Skin epidermis (tissue), 12 donors: ENCODE measurements around the gene C5.

Experiments
- H3K27ac ChIP-seq, 21 experiments: fragments of 200-600 bp; sonication (generic) in 11 of 21; one replicate each; pipeline ENCODE4 v1.5.0; 2020; ENCODE audit warnings: mild to moderate bottlenecking in 3 of 21, inconsistent platforms in 2 of 21, moderate library complexity in 2 of 21
- H3K4me3 ChIP-seq, 7 experiments: fragments of 200-600 bp; sonication (generic) in 2 of 7; one replicate each; pipeline ENCODE4 v1.5.0; 2020; ENCODE audit warnings: inconsistent platforms in 2 of 7, mild to moderate bottlenecking in 2 of 7, moderate library complexity in 1 of 7

The C5 gene

DNA sequence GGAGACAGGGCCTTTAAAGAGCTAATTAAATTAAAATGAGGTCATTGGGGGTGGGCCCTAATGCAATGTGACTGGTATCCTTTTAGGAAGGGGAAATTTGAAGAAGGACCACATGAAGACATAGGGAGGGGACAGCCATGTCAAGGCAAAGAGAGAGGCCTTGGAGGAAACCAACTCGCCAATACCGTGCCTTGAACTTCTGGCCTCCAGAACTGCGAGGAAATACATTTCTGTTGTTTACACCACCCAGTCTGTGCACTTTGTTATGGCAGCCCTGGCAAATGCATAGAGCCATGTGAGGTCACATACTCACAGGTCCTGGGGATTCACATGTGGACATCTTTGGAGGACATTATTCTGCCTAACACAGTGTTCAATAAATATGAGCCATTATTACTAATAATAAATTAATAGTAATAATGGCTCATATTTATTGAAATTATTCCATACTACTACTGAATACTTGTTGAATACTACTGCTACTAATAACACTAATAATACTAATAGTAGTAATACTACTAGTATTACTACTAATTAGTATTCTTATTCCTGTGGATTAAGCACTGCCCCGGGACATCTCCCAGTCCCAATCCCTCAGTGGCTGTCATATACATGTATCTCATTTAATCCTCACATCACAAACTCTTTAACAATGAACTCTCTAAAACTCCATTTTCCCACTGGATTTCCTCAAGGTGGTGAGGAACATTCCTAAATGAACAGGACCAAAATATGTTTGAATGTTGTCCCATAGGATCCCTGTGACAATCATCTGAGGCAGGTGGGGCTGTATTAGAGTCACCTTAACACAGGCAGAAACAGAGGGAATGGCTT lies 131.9 kb downstream of the C5 start:
- Histone ChIP-seq H3K27ac (peak overlapping the region in 17 of 21 experiments; percentile 48 to 100 (median 74)), H3K4me3 (no peak overlapping the region)

DNA sequence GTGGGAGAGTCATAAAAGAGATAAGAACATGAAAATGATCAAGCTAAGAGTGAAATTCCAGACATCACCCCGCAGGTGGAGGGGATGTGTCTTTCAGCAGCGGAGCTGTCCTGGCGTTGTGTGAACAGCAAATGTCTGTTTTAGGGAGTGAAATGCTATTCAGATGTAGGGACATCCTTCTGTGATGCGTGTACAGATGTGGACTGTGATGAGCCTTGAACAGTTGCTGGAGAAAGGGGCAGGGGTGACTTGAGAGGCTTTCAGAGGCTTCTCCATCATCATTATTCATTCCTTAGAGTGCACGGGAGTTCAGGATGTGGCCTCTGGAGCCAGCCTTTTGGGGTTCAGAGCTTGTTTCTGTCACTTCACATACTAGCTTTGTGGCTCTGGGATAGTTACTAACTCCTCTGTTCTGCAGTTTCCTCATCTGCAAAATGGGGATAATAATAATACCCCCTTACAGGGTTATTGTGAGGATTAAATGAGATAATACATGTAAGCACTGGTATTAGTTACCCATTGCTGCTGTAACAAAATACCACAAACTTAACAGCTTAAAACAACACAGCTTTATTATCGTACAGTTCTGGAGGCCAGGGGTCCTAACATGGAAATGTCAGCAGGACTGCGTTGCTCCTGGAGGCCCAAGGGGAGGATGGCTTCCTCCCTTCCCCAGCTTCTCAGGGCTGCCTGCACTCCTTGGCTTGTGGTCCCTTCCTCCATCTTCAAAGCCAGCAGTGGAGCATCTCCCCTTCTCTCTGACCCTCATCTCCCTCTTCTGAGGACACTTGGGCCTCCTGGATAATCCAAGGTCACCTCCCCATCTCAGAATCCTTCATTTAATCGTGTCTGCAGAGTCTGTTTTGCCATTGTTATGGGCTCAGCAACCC lies 132.8 kb downstream of the C5 start:
- peak overlapping the region in 14 of 21 experiments; percentile 2 to 99 (median 36) for H3K27ac ChIP-seq
- no peak overlapping the region for H3K4me3 ChIP-seq

DNA sequence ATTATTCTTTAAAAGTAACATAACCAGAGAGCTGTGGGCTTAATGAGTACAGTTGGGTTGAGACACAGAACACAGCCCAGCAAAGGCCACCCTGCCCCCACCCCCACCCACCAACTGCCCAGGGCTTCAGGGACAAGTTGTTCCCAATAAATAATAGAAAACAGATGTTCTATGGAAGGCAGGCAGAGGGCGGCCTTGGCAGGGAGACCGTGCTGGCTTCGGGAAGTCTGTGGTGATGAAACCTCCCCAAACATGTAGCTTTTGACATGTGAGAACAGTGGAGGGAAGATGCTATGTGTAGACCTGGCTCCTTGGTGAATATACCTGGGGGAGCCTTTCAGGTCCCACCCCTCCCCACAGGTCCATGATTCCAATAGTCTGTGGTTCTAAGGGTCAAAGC lies 133.5 kb downstream of the C5 start:
- Histone ChIP-seq H3K4me3 (no peak overlapping the region), H3K27ac (peak overlapping the region in 14 of 21 experiments; percentile 2 to 99 (median 36))

DNA sequence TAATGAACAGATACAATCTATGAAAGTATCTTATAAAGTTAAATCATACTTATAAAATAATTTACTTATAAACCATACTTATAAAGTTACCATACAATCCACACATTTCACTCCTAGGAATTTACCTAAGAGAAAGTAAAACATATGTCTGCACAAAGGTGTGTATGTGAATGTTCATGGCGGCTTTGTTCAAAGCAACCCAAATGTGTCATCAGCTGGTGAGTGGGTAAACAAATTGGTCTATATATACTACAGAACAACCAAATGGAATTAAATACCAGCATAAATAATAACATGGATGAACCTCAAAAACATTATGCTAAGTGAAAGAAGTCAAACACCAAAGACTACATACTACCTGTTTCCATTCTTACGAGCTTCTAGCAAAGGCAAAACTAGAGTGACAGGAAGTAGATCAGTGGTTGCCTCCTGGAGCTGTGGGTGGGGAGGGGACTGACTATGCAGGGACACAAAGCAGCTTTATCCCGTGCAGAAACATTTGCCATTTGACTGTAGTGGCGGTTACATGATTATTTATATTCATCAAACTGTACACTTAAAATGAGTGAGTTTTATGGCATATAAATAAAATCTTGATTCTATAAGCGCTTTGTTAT lies 134.1 kb downstream of the C5 start:
- Histone ChIP-seq H3K4me3 (no peak overlapping the region), H3K27ac (peak overlapping the region in 13 of 21 experiments; percentile 3 to 99 (median 45))

DNA sequence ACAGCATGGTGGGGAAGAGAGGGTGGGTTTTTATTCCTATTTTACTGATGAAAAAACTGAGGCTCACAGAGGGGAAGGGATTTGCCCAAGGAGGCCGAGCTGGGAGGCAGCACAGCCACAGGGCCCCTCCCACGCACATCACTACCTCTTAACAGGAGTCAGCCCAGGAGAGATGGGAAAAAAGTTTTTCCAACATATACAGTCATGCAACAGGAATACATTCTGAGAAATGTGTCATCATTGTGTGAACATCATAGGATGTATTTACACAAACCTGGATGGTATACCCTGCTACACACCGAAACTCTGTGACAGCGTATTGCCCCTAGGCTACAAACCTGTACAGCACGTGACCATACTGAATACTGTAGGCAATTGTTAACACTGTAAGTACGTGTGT lies 135.1 kb downstream of the C5 start:
- H3K4me3 ChIP-seq, result no peak overlapping the region
- H3K27ac ChIP-seq, result peak overlapping the region in 1 of 21 experiments; percentile 4

DNA sequence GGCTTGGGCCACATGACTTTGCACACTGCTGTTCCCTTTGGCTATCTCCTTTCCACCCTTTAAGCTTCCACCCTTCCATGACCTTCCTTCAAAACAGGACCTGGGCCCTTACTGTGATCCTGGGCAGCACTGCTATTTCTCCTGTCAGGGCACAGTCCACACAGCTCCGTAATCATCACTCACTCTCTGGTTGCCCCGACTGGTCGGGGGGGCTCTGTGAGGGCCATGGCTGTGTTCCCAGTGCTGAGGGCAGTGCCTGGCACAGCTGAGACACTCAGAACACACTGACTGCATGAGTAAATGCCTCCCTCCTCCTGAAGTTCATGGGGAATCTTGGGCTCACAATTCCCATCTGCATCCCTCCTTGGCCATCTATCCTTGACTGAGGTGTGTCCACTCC lies 135.7 kb downstream of the C5 start:
- Histone ChIP-seq H3K27ac (no peak overlapping the region), H3K4me3 (no peak overlapping the region)

DNA sequence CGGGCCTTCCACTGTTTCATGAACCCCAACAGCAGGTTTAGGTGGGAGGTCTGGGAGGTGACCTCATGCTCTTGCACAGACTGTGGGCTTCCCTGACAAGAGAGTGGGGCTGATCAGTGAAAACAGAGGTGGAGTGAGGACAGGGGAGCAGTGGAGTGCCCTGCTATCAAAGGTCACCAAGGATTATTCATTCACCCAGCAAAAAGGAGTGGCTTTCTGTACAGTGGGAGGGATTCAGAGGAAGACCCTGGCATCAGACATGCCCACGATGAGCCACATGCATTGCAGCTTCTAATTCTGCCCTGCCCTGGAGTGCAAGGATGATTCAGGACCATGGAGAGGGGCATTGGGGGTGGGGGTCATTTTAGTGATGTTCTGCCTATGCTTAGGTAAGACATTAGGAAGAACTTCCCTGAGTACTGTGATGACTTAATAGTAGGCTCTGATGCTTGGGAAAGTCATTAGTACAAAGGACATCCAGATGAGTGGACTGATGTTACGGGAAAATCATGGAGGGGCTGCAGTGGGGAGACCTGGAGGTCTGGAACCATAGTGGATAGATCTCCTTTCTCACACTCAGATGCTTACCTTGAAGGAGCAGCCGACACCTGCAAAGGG lies 136.3 kb downstream of the C5 start:
- Histone ChIP-seq H3K4me3 (no peak overlapping the region), H3K27ac (no peak overlapping the region)

DNA sequence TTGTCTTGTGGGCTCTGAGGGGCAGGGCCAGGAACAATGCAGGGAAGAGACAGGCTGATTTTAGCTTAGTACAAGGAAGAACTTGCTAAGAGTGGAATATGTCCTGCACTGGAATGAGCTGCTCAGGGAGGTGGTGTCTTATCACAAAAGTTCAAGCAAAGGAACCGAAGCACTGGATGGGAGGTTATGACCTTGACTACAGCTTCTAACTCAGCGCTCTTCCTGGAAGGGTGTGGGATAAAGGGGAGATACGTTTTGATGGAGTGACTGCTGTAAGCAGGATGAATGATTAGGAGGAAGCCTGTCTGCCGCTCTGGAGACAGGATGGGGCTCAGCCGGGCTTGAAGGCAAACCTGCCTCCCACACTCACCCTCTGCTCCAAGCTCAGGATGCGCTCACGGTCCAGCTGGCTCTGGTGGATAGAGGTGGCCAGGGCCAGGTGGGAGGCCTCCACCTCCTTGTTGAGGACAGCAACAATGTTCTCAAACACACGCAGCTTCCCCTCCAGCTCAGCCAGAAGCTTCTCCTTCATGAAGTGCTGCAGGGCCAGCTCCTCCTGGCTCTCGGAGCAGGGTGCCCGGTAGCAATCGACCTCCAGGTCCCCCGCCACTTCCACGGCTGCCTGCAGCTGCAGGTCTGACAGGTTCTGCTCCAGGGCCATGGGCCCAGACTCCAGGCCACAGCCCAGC lies 137.0 kb downstream of the C5 start:
- Histone ChIP-seq H3K4me3 (no peak overlapping the region), H3K27ac (no peak overlapping the region)

DNA sequence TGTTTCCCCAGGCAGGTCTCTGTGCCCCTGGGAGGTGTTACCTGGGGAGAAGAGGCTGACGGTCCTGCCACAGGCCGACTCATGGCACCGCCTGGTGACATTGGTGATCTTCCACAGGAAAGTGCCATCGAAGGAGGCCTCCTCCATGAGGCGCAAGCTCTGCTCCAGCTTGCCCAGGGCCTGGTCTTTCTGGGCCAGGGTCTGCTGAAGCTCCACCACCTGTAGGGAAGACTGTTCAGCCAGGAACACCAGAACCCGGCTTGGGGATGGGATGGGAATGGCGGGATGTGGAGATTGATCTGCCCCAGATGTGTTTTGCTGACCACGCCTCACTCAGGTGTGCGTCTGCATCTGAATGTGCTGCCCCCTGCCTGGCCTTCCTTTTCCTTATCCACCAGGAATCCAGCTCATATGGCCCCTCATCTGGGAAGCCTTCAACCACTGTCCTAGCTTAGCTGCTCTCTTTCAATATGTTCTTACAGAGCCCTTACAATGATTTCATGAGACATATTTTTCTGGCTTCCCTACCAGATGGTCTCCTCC lies 138.7 kb downstream of the C5 start:
- peak overlapping the region in 1 of 21 experiments; percentile 72 for H3K27ac ChIP-seq
- H3K4me3 ChIP-seq, result no peak overlapping the region

DNA sequence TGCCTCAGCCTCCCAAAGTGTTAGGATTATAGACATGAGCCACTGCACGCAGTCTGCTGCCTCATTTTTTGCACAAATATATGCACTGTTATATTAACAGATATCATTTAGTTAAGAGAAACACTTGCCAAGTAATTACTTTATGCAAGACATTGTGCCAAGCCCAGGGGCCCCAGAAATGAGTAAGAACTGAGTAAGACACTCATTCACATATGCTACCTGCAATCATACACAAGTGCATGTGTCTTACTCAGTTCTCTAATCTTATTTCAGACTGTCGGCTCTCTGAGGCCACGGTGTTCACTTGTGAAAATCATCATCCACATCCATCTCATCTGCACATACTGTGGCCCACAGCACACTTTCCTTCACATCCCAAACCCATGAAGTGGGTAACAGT lies 139.4 kb downstream of the C5 start:
- H3K27ac ChIP-seq, result peak overlapping the region in 2 of 21 experiments; percentile 14 to 72
- no peak overlapping the region for H3K4me3 ChIP-seq

DNA sequence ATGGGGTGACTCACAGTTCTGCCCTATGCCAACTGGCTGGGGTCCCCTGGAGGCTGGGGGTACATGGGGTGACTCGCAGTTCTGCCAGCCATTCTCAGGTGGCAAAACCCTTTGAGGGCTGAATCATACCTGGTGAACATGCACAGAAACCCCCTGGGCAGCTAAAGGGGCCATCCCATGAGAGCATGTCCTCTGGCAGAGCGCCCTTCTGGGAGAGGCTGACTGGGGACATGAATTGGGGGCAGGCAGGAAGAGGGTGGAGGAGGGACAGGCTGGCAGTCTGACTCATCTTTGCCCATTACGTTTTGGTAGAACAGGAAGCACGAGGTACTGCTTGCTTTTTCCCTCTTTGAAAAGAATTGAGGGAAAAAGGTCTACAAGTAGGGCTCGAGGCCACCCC lies 140.2 kb downstream of the C5 start:
- H3K27ac ChIP-seq, result peak overlapping the region in 8 of 21 experiments; percentile 2 to 72 (median 47)
- no peak overlapping the region for H3K4me3 ChIP-seq

DNA sequence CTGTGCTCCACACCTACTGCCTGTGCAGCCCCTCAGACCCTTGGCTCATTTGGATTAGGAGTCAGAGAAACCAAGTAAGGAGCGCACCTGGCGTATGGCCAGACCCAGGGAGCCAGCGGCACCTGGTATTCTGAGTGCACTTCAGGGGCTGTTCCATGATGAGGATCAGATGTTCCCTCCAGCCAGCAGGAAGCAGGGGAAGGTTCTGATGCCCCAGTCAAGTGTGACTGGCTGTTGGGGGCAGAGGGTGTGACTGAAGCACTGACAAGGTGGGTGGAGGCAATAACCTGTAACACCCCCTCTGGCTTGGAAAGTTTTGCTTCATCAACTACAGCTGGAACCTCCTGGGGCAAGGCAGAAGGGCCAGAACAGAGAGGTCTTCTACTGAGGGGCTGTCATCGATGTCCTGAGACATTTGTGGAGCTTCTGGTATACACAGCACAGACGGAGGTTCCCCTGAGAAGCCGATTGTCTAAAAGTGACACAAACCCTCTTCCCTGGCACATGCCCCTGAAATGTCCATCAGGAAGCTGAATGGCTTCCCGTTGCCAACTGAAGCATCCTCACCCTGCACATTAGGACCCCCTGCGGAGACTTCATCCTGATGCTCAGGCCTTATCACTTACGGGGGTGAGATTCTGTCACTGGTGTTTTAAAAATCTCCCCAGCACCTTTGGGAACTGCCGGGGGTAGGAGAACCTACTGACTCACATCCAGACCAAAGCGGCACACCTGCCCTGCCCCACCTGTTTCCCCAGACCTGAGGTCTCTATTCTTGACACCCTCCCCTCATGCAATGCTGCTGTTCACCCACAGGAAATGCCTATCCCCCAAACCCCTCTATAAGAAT lies 144.5 kb downstream of the C5 start:
- Histone ChIP-seq H3K4me3 (no peak overlapping the region), H3K27ac (peak overlapping the region in 6 of 21 experiments; percentile 13 to 81 (median 54))

DNA sequence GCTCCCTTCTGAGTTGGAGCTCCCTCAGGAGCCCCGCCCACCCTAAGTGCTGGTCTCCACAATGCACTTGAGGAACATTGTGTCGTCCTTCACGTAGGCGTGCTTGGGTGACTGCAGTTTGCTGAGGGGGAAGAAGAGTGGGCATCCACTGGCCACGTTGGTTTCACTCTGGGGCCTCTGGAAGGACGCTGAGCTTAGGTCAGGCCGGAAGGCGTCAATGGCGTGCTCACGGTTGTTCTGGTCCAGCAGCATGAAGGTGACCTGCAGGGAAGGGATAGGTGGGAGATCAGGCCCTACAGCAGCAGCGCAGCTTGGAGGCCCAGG lies 145.1 kb downstream of the C5 start:
- no peak overlapping the region for H3K4me3 ChIP-seq
- peak overlapping the region in 7 of 21 experiments; percentile 13 to 81 (median 64) for H3K27ac ChIP-seq

DNA sequence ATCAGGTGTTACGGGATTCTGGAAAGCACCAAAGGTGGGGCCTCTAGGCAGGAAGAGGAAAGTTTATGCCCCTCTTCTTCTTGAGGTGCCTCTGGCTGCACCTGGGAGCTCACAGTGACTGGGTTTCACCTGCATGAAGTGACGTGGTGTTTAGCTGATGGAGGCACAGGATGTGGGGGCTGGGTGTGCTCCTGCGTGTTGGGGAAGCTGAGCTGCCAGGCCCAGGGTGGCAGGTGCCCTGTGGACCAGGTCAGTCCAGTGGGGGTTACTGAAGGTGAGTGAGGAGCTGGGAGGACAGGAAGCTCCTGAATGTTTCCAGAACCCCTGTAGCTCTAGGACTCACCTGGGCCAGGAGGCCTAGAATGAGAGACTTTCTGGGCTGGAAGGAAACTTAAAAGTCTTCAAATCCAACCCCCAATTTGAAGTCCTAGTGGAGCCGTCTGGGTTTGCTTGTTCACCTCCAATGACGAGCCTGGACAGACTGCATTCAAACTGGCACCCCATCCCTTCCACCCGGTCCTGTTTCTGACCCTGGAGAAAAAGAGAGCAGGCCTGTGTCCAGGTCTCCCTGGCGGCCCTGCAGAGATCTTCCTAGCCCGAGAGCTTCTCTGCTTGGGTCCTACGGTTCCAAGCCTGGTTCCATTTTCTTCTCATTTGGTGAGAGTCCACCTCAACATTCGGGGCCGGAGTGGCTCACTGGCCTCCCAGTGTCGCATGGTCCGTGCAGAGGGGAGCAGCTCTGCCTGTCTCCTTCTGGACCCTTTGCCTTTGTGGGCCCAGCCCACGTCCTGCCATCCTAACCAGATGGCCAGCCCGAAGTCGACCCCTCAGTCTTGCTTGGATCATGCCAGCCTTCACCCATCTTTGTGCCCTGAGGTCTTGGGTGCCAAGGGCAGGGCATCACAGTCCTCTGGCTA lies 145.8 kb downstream of the C5 start:
- Histone ChIP-seq H3K4me3 (no peak overlapping the region), H3K27ac (peak overlapping the region in 8 of 21 experiments; percentile 13 to 81 (median 63))

DNA sequence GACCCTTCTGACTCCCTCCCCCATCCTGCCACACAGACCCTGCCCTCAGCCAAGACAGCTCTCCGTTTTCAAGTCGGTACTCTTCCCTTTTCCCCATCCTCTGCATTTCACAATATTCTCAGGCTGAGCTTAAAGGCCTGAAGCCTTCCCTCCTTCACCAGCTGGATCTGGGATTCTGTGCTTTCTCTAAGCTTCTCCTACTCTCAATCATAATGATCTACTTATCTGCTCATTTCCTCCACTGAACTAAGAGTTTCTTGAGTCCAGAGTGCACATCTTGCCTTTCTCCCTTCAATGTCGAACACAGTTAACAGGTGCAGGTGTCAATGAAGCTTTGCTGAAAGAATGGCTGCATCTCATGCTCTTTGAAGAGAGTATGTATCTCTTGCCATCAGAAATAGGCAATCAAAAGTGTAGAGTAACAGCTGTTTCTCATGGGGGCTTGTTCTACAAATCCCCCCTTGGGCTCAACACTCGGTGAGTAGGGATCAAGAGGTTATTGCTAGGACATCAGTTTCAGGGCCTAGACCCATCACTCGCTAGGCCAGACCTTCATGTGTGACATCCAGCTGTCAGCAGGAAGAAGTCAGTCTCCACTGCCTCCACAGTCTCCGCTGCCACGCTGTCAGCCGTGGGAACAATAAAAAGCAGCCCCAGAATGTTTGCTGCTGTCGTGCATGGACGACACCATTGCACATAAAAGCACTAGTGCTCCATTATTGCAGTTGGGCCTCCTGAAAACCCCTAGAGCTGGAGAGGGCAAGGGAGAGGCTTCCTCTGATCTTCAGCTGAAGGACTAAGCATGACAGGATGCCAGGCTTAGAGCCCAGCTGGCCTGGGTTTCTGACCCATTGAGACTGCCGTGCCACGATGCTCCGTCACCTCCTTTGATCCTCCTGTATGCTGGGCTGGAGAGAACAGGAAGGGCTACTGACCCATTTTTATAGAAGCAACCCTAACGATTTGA lies 147.2 kb downstream of the C5 start:
- Histone ChIP-seq H3K27ac (peak overlapping the region in 7 of 21 experiments; percentile 19 to 81 (median 64)), H3K4me3 (no peak overlapping the region)
